HepG2 (cell line): ENCODE data around the gene TRAF4. TPM values are rescaled to one million over a fixed set of nuclear protein-coding genes. Genes with fewer than 3 reads are reported as not detected.

Experiments used
- EED ChIP-seq: sonication (generic); formaldehyde crosslinking; IDR thresholded peaks from 2 replicates; pipeline ENCODE4 v1.5.0; 2020; ENCODE audit warnings: mild to moderate bottlenecking, missing genetic modification reagents
- ETV5 ChIP-seq: IDR thresholded peaks from 2 replicates; pipeline ENCODE4 v1.6.1; 2018; ENCODE audit warnings: missing biosample characterization, missing genetic modification reagents, inconsistent platforms, borderline replicate concordance
- FLYWCH1 ChIP-seq: sonication (generic); formaldehyde crosslinking; IDR thresholded peaks from 2 replicates; pipeline ENCODE4 v1.8.1; 2023; ENCODE audit warnings: mild to moderate bottlenecking, missing genetic modification reagents
- FOXC1 ChIP-seq: sonication (generic); formaldehyde crosslinking; IDR thresholded peaks from 2 replicates; pipeline ENCODE4 v1.8.0; 2022; ENCODE audit warnings: mild to moderate bottlenecking, missing genetic modification reagents, borderline replicate concordance
- GATA4 ChIP-seq: sonication (generic); IDR thresholded peaks from 2 replicates; pipeline ENCODE4 v1.6.1; 2016; ENCODE audit warnings: antibody characterized with exemption, low read depth, borderline replicate concordance
- GLI4 ChIP-seq: sonication (generic); formaldehyde crosslinking; IDR thresholded peaks from 2 replicates; pipeline ENCODE4 v1.5.1; 2020; ENCODE audit warnings: missing genetic modification reagents, mild to moderate bottlenecking, moderate library complexity, borderline replicate concordance
- GTF2F1 ChIP-seq: fragments of 150-350 bp; IDR thresholded peaks from 2 replicates; pipeline ENCODE4 v1.6.1; 2014; ENCODE audit warnings: low read length
- HNRNPUL1 ChIP-seq: fragments of 200-400 bp; formaldehyde crosslinking; IDR thresholded peaks from 2 replicates; pipeline ENCODE4 v1.6.1; 2017; ENCODE audit warnings: low read depth, mild to moderate bottlenecking, low read length, moderate library complexity
- KAT8 ChIP-seq: IDR thresholded peaks from 2 replicates; pipeline ENCODE4 v1.6.1; 2016; ENCODE audit warnings: missing genetic modification reagents, missing compliant biosample characterization
- KDM5B ChIP-seq: sonication (generic); formaldehyde crosslinking; IDR thresholded peaks from 2 replicates; pipeline ENCODE4 v1.4.0; 2020; ENCODE audit warnings: missing genetic modification reagents, mild to moderate bottlenecking, borderline replicate concordance
- MLX ChIP-seq: IDR thresholded peaks from 2 replicates; pipeline ENCODE4 v1.6.1; 2016
- MXD3 ChIP-seq: IDR thresholded peaks from 2 replicates; pipeline ENCODE4 v1.6.1; 2016; ENCODE audit warnings: mild to moderate bottlenecking, missing biosample characterization, missing genetic modification reagents
- NCOA2 ChIP-seq: sonication (generic); formaldehyde crosslinking; IDR thresholded peaks from 2 replicates; pipeline ENCODE4 v1.8.0; 2022; ENCODE audit warnings: inconsistent platforms
- NR2F2 ChIP-seq: IDR thresholded peaks from 2 replicates; pipeline ENCODE4 v1.6.1; 2012; ENCODE audit warnings: low read depth, inconsistent platforms, borderline replicate concordance
- PHF5A ChIP-seq: IDR thresholded peaks from one replicate; pipeline ENCODE4 v1.6.1; 2018; ENCODE audit warnings: low read depth, missing genetic modification reagents; ENCODE audit not compliant: unreplicated experiment
- RFXAP ChIP-seq: sonication (generic); formaldehyde crosslinking; IDR thresholded peaks from 2 replicates; pipeline ENCODE4 v1.4.0; 2020; ENCODE audit warnings: missing genetic modification reagents, borderline replicate concordance
- SOX13 ChIP-seq, 3 experiments: fragments of 450-650 bp in 1 of 3; sonication (generic) in 1 of 3; formaldehyde crosslinking in 1 of 3; IDR thresholded peaks in 2 of 3; conservative IDR thresholded peaks in 1 of 3; 2 replicates each; pipeline versions ENCODE4 v1.5.0 to v1.6.1; 2016 to 2020; ENCODE audit warnings: antibody characterized with exemption in 1 of 3, mild to moderate bottlenecking in 1 of 3, missing compliant biosample characterization in 1 of 3, missing genetic modification reagents in 1 of 3, moderate library complexity in 1 of 3
- SP1 ChIP-seq, 2 experiments: fragments of 450-650 bp in 1 of 2; sonication (generic) in 1 of 2; formaldehyde crosslinking in 1 of 2; IDR thresholded peaks; 2 replicates each; pipeline versions ENCODE4 v1.4.0 to v1.6.1; 2016 to 2020; ENCODE audit warnings: missing genetic modification reagents in 1 of 2
- TSC22D2 ChIP-seq: sonication (generic); formaldehyde crosslinking; IDR thresholded peaks from 2 replicates; pipeline ENCODE4 v1.5.1; 2020; ENCODE audit warnings: missing genetic modification reagents, mild to moderate bottlenecking, borderline replicate concordance
- ZC3H13 ChIP-seq: sonication (generic); formaldehyde crosslinking; IDR thresholded peaks from 2 replicates; pipeline ENCODE4 v1.8.1; 2023; ENCODE audit warnings: mild to moderate bottlenecking, missing genetic modification reagents, moderate library complexity
- ZNF251 ChIP-seq: sonication (generic); formaldehyde crosslinking; IDR thresholded peaks from 2 replicates; pipeline ENCODE4 v1.9.0; 2021; ENCODE audit warnings: mild to moderate bottlenecking, missing genetic modification reagents
- ZNF362 ChIP-seq: sonication (generic); formaldehyde crosslinking; IDR thresholded peaks from 2 replicates; pipeline ENCODE4 v1.4.0; 2020; ENCODE audit warnings: missing genetic modification reagents, mild to moderate bottlenecking, borderline replicate concordance
- ZNF660 ChIP-seq: sonication (generic); formaldehyde crosslinking; IDR thresholded peaks from 2 replicates; pipeline ENCODE4 v1.5.1; 2020; ENCODE audit warnings: mild to moderate bottlenecking, low read depth, missing genetic modification reagents, borderline replicate concordance
- ZNF816 ChIP-seq: sonication (generic); formaldehyde crosslinking; IDR thresholded peaks from 2 replicates; pipeline ENCODE4 v1.8.0; 2022; ENCODE audit warnings: missing genetic modification reagents, mild to moderate bottlenecking, borderline replicate concordance
- ZSCAN25 ChIP-seq: sonication (generic); formaldehyde crosslinking; IDR thresholded peaks from 2 replicates; pipeline ENCODE4 v1.8.0; 2022; ENCODE audit warnings: mild to moderate bottlenecking, missing genetic modification reagents
- polyA plus RNA-seq, 8 experiments: library from polyadenylated mRNA; depleted of rRNA in 3 of 8; stranded (reverse) in 7 of 8; unstranded in 1 of 8; fragments of >200 nt; fragmentation: Illumina TruSeq in 4 of 8; extraction: Trizol in 4 of 8; gene quantifications; 2 replicates each; pipeline versions ENCODE4 v1.2.1 to v1.2.3, GENCODE V29; 2011 to 2016; ENCODE audit warnings: low read depth in 4 of 8, missing spikeins in 1 of 8, mixed read lengths in 1 of 8; ENCODE audit not compliant: insufficient read depth in 1 of 8
- total RNA-seq, 5 experiments: library from RNA; depleted of rRNA; stranded (reverse); fragments of >200 nt; fragmentation: Illumina TruSeq; extraction: Trizol; gene quantifications; 2 replicates each; pipeline ENCODE4 v1.2.3, GENCODE V29; 2016; ENCODE audit warnings: low read depth in 1 of 5
- TF ChIP-seq, protein P1 (sequence below): IDR thresholded peaks from 2 replicates; pipeline ENCODE4 v1.6.1; 2016; ENCODE audit warnings: control low read depth

TRAF4 gene
- total and polyA plus RNA-seq, 2 of the 13 experiments (the other 11 are each of a cell fraction or from before 2014, with no cell fraction given), result 86.0 to 89.9 TPM

DNA sequence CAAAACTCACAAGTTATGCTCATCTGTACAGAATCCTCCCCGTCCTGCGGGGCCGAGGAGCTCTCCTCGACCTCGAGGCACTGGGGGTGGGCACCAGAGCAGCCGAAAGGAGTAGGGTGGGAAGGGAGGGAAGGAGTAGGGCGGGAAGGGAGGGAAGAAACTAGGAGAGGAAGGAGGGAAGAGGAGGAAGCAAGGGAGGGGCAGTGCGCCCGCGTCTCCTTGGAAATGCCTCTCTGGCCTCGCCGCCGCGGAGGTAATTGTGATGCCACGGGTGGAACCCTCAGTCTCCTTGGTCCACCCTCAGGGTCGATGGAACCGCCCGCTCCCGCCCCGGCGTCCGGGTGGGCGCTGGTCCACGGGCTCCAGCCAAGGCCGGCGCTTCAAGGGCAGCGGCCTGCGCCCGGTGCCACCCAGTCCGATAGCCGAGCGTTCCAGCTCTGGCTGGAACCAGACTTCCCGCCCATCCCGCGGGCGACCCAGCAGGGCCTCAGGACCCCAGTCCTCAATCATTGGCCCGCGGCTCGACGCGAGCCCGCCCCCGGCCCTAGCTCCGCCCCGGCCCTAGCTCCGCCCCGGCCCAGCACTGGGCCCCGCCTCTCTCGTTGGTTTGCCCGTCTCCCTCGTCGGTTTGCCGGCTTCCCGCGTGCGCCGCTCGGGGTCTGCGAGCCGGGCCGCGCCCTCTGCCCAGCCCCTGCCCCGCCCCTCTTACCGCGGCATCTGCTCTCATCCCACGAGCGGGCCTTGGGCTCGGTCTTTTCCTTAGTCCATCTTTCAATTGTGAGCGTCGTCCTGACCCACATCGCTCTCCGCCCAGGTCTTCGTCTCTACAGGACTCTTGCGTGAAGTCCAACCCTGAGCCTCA lies 32.7 kb upstream of the TRAF4 start (continued):
- TF ChIP-seq TSC22D2 (CRISPR knock-in tag) (no peak), ZNF816 (CRISPR knock-in tag) (no peak), GLI4 (CRISPR knock-in tag) (peak; percentile 35; the same call in 1 of the 2 replicates), GTF2F1 (no peak), ZNF660 (CRISPR knock-in tag) (no peak), FOXC1 (CRISPR knock-in tag) (no peak), ZC3H13 (CRISPR knock-in tag) (no peak), EED (no peak; the same call in 1 of the 2 replicates), NCOA2 (no peak), ZNF362 (CRISPR knock-in tag) (peak; percentile 40; the same call in 1 of the 2 replicates), MXD3 (CRISPR knock-in tag) (peak; percentile 82; the same call in 1 of the 2 replicates), SP1 (IDR thresholded peaks at IDR 0.05) (no peak), SP1 (CRISPR knock-in tag; IDR thresholded peaks at IDR 0.05) (peak; percentile 83), ZNF251 (CRISPR knock-in tag) (no peak), KAT8 (CRISPR knock-in tag) (peak; percentile 63; the same call in 1 of the 2 replicates), ETV5 (CRISPR knock-in tag) (peak; percentile 20; the same call in 1 of the 2 replicates), ZSCAN25 (CRISPR knock-in tag) (peak; percentile 40; the same call in 1 of the 2 replicates), SOX13 (IDR thresholded peaks at IDR 0.05) (no peak), SOX13 (CRISPR knock-in tag; conservative IDR thresholded peaks at IDR 0.05 in 1 of 2, IDR thresholded peaks at IDR 0.05 in 1 of 2) (peak in 1 of 2 experiments; percentile 30; a peak in 1 of 4 replicates), NR2F2 (no peak; the same call in 1 of the 2 replicates), HNRNPUL1 (no peak), GATA4 (peak; percentile 50; the same call in 1 of the 2 replicates), RFXAP (CRISPR knock-in tag) (peak; percentile 54; the same call in 1 of the 2 replicates), KDM5B (CRISPR knock-in tag) (no peak; the same call in none of the 2 replicates), PHF5A (CRISPR knock-in tag) (no peak), FLYWCH1 (CRISPR knock-in tag) (no peak), MLX (CRISPR knock-in tag) (peak; percentile 34; the same call in 1 of the 2 replicates)
- TF ChIP-seq, protein P1, sequence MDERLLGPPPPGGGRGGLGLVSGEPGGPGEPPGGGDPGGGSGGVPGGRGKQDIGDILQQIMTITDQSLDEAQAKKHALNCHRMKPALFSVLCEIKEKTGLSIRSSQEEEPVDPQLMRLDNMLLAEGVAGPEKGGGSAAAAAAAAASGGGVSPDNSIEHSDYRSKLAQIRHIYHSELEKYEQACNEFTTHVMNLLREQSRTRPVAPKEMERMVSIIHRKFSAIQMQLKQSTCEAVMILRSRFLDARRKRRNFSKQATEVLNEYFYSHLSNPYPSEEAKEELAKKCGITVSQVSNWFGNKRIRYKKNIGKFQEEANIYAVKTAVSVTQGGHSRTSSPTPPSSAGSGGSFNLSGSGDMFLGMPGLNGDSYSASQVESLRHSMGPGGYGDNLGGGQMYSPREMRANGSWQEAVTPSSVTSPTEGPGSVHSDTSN, result no peak
